Ectodermal cell (in vitro differentiated cells): ENCODE measurements around the gene SLC25A31.

Experiments
- H3K27ac ChIP-seq: 2 replicates; pipeline ENCODE4 v1.7.0; 2013; ENCODE audit warnings: mild to moderate bottlenecking, low read depth, low read length; ENCODE audit not compliant: insufficient read depth, poor library complexity, severe bottlenecking
- H3K27me3 ChIP-seq: 2 replicates; pipeline ENCODE4 v1.7.0; 2013; ENCODE audit warnings: mild to moderate bottlenecking, low read length; ENCODE audit not compliant: insufficient read depth, control insufficient read depth, poor library complexity, severe bottlenecking
- H3K36me3 ChIP-seq: one replicate; pipeline ENCODE4 v1.7.0; 2013; ENCODE audit warnings: low read length; ENCODE audit not compliant: control insufficient read depth, insufficient read depth
- H3K4me1 ChIP-seq: one replicate; pipeline ENCODE4 v1.7.0; 2013; ENCODE audit warnings: low read length; ENCODE audit not compliant: control insufficient read depth, insufficient read depth
- H3K4me3 ChIP-seq: 2 replicates; pipeline ENCODE4 v1.7.0; 2013; ENCODE audit warnings: low read depth, low read length, control low read depth; ENCODE audit not compliant: insufficient read depth
- H3K9me3 ChIP-seq: 2 replicates; pipeline ENCODE4 v1.7.0; 2013; ENCODE audit warnings: mild to moderate bottlenecking, low read length, moderate library complexity; ENCODE audit not compliant: control insufficient read depth
- WGBS, 2 experiments: methylation state at CpG; one replicate each; pipeline ENCODE4 v1.1.7; 2013; ENCODE audit warnings: missing lambda C conversion rate in 2 of 2; 5-methylcytosine and 5-hydroxymethylcytosine counted together

SLC25A31 gene

GRCh38 chr4:127737295-127737694 is 7.1 kb downstream of the SLC25A31 start:
- no peak overlapping the region for H3K27ac ChIP-seq
- H3K4me1 ChIP-seq: no peaks in the 10 kb centered on the region
- no peak overlapping the region for H3K4me3 ChIP-seq
- H3K27me3 ChIP-seq: no peaks in the 10 kb centered on the region
- no peaks in the 10 kb centered on the region for H3K9me3 ChIP-seq
- 92 to 94% methylated on average over 4 of the region's 4 CpGs for WGBS, 2 experiments
- H3K36me3 ChIP-seq: no peaks in the 10 kb centered on the region

GRCh38 chr4:127741247-127741646 is 11.0 kb downstream of the SLC25A31 start:
- no peaks in the 10 kb centered on the region for H3K9me3 ChIP-seq
- no peaks in the 10 kb centered on the region for H3K36me3 ChIP-seq
- no peaks in the 10 kb centered on the region for H3K27me3 ChIP-seq
- WGBS, 2 experiments: 92 to 95% methylated on average over 1 of the region's 1 CpG
- no peaks in the 10 kb centered on the region for H3K4me1 ChIP-seq
- H3K27ac ChIP-seq: no peak overlapping the region
- no peak overlapping the region for H3K4me3 ChIP-seq

- H3K27ac ChIP-seq: no peak overlapping the region
- no peak overlapping the region for H3K4me3 ChIP-seq
- H3K4me1 ChIP-seq: no peaks in the 10 kb centered on the region
- H3K36me3 ChIP-seq: no peaks in the 10 kb centered on the region
- H3K9me3 ChIP-seq: no peaks in the 10 kb centered on the region
- no peaks in the 10 kb centered on the region for H3K27me3 ChIP-seq
- 93% methylated on average over 4 of the region's 4 CpGs for WGBS, 2 experiments
Observed at GRCh38 chr4:127747883-127748282, 17.7 kb downstream of the SLC25A31 start.

- H3K27me3 ChIP-seq: no peaks in the 10 kb centered on the region
- no peaks in the 10 kb centered on the region for H3K36me3 ChIP-seq
- WGBS, 2 experiments: 81 to 84% methylated on average over 2 of the region's 2 CpGs
- no peak overlapping the region for H3K27ac ChIP-seq
- H3K4me3 ChIP-seq: no peak overlapping the region
- no peaks in the 10 kb centered on the region for H3K4me1 ChIP-seq
- no peaks in the 10 kb centered on the region for H3K9me3 ChIP-seq
Observed at GRCh38 chr4:127748957-127749356, 18.8 kb downstream of the SLC25A31 start.

- Histone ChIP-seq H3K4me1 (no peaks in the 10 kb centered on the region), H3K27me3 (no peaks in the 10 kb centered on the region), H3K9me3 (no peaks in the 10 kb centered on the region), H3K4me3 (no peak overlapping the region), H3K27ac (no peak overlapping the region), H3K36me3 (no peaks in the 10 kb centered on the region)
- 89 to 92% methylated on average over 1 of the region's 2 CpGs for WGBS, 2 experiments
Observed at GRCh38 chr4:127756906-127757305, 26.7 kb downstream of the SLC25A31 start.

- no peaks in the 10 kb centered on the region for H3K4me1 ChIP-seq
- H3K27ac ChIP-seq: no peak overlapping the region
- H3K27me3 ChIP-seq: no peaks in the 10 kb centered on the region
- no peak overlapping the region for H3K4me3 ChIP-seq
- WGBS, 2 experiments: 93 to 95% methylated on average over 1 to 2 of the region's 2 CpGs
- no peaks in the 10 kb centered on the region for H3K9me3 ChIP-seq
- no peaks in the 10 kb centered on the region for H3K36me3 ChIP-seq
Observed at GRCh38 chr4:127759228-127759820, 29.1 kb downstream of the SLC25A31 start.

GRCh38 chr4:127759893-127760292 is 29.7 kb downstream of the SLC25A31 start:
- H3K4me1 ChIP-seq: no peaks in the 10 kb centered on the region
- 94 to 98% methylated on average over 2 of the region's 3 CpGs for WGBS, 2 experiments
- H3K27ac ChIP-seq: no peak overlapping the region
- no peaks in the 10 kb centered on the region for H3K9me3 ChIP-seq
- H3K36me3 ChIP-seq: no peaks in the 10 kb centered on the region
- H3K27me3 ChIP-seq: no peaks in the 10 kb centered on the region
- H3K4me3 ChIP-seq: no peak overlapping the region

GRCh38 chr4:127771535-127772275 is 41.5 kb downstream of the SLC25A31 start:
- whole genome bisulfite sequencing, 2 experiments: 90 to 96% methylated on average over 2 to 4 of the region's 4 CpGs

GRCh38 chr4:127772769-127773671 is 42.8 kb downstream of the SLC25A31 start:
- H3K4me3 ChIP-seq: no peak overlapping the region
- H3K27me3 ChIP-seq: no peaks in the 10 kb centered on the region
- H3K27ac ChIP-seq: no peak overlapping the region
- 98 to 99% methylated on average over 9 of the region's 10 CpGs for WGBS, 2 experiments
- peaks cover 4% of the 10 kb centered on the region for H3K4me1 ChIP-seq
- no peaks in the 10 kb centered on the region for H3K9me3 ChIP-seq
- H3K36me3 ChIP-seq: no peaks in the 10 kb centered on the region

More at GRCh38 chr4:127771535-127772275, 41.5 kb downstream of the SLC25A31 start:
- H3K4me3 ChIP-seq: no peak overlapping the region
- no peak overlapping the region for H3K27ac ChIP-seq
- no peaks in the 10 kb centered on the region for H3K36me3 ChIP-seq
- no peaks in the 10 kb centered on the region for H3K9me3 ChIP-seq
- no peaks in the 10 kb centered on the region for H3K27me3 ChIP-seq
- no peaks in the 10 kb centered on the region for H3K4me1 ChIP-seq

GRCh38 chr4:127775843-127776242 is 45.6 kb downstream of the SLC25A31 start:
- Histone ChIP-seq H3K36me3 (no peaks in the 10 kb centered on the region), H3K27ac (no peak overlapping the region), H3K27me3 (peaks cover 5% of the 10 kb centered on the region), H3K4me1 (peaks cover 7% of the 10 kb centered on the region), H3K9me3 (no peaks in the 10 kb centered on the region), H3K4me3 (no peak overlapping the region)
- 83 to 89% methylated on average over 4 of the region's 4 CpGs for WGBS, 2 experiments
